Activated gamma-delta T cell treated with anti-CD3 and anti-CD28 coated beads, Interleukin-2, amount 50 U/mL, for 16 hours (primary cell): Measurements from ENCODE around the gene NKD1.

Experiments used
- DNase-seq: peaks from one replicate; pipeline ENCODE4 v3.0.0-alpha.2; 2020; ENCODE audit warnings: low read depth

The NKD1 gene

GRCh38 chr16:50580180-50580798 lies 32.1 kb downstream of the NKD1 start:
- no peak for DNase-seq

- no peak for DNase-seq
These were observed 33.6 kb downstream of the NKD1 start for GRCh38 chr16:50581845-50582244.

GRCh38 chr16:50583211-50583610 lies 35.0 kb downstream of the NKD1 start:
- DNase-seq, result no peak

- DNase-seq, result no peak
These were observed 36.0 kb downstream of the NKD1 start for GRCh38 chr16:50584033-50584722.

GRCh38 chr16:50585331-50585776 lies 37.2 kb downstream of the NKD1 start:
- no peak for DNase-seq

- DNase-seq, result no peak
These were observed 39.3 kb downstream of the NKD1 start for GRCh38 chr16:50587543-50587942.

- DNase-seq, result no peak
These were observed 40.1 kb downstream of the NKD1 start for GRCh38 chr16:50588276-50588675.

- DNase-seq, result no peak
These were observed 43.0 kb downstream of the NKD1 start for GRCh38 chr16:50591209-50591608.

GRCh38 chr16:50591800-50592771 lies 43.9 kb downstream of the NKD1 start:
- DNase-seq, result no peak

GRCh38 chr16:50592996-50593395 lies 44.8 kb downstream of the NKD1 start:
- DNase-seq, result no peak

- DNase-seq, result no peak
These were observed 45.4 kb downstream of the NKD1 start for GRCh38 chr16:50593410-50594150.

- no peak for DNase-seq
These were observed 46.4 kb downstream of the NKD1 start for GRCh38 chr16:50594308-50595260.

GRCh38 chr16:50595859-50596258 lies 47.7 kb downstream of the NKD1 start:
- no peak for DNase-seq

- no peak for DNase-seq
These were observed 48.7 kb downstream of the NKD1 start for GRCh38 chr16:50596762-50597450.

- no peak for DNase-seq
These were observed 49.5 kb downstream of the NKD1 start for GRCh38 chr16:50597563-50598255.

- DNase-seq, result no peak
These were observed 50.2 kb downstream of the NKD1 start for GRCh38 chr16:50598256-50598894.

- DNase-seq, result no peak
These were observed 50.8 kb downstream of the NKD1 start for GRCh38 chr16:50598936-50599361.

- DNase-seq, result no peak
These were observed 51.3 kb downstream of the NKD1 start for GRCh38 chr16:50599494-50599893.
